NCI-H1048 (cell line): ENCODE data around the gene MEGF10.
"Not testable (repeated sequence)": the region's sequence is repeated elsewhere in the genome, so short reads cannot be mapped to it uniquely, and the experiment has no call there.

Experiments used
- DNase-seq: peaks from one replicate; lab custom pipeline; 2025; lab: John Stamatoyannopoulos, UW

The MEGF10 gene

DNA sequence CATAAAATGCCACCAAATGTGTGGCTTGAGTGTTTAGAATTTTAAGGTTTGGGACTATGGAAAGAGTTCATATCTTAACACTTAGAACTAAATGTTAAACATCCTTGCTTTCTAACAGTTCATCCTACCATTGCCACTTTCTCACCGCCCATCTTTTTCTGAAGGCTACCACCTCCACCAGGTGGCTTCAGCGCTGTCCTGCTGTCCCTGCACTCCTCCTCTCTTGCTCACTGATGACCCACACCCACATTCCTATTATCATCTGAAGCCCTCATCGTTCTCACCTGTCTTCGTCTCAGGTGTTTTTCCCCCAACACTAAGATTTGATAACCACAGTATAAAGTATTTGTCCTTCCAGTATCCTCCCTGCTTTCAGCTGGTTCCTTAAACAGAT is 7.4 kb downstream of the MEGF10 start:
- DNase-seq, result no peak

- DNase-seq, result no peak
Observed at GRCh38 chr5:127298656-127299055, 8.1 kb downstream of the MEGF10 start.

GRCh38 chr5:127299678-127300077 is 9.1 kb downstream of the MEGF10 start:
- DNase-seq, result no peak

DNA sequence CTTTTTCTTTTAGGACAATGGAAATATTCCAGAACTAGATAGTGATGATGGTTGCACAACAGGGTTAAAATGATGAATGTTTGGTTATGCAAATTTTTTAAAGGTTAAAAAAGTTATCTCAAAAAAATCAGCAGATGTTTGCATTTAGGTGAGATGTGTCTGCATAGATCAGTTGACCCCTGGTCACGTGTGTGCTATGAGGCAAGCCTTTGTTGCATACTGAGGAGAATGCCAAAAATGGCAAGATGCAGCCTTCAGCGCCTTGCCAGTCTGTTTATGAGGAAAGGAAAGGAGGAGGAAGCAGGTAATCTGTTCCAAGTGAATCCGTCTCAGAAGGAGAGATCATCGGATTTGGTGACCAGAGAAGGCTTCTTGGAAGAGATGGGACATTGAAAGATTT is 11.9 kb downstream of the MEGF10 start:
- DNase-seq, result no peak

DNA sequence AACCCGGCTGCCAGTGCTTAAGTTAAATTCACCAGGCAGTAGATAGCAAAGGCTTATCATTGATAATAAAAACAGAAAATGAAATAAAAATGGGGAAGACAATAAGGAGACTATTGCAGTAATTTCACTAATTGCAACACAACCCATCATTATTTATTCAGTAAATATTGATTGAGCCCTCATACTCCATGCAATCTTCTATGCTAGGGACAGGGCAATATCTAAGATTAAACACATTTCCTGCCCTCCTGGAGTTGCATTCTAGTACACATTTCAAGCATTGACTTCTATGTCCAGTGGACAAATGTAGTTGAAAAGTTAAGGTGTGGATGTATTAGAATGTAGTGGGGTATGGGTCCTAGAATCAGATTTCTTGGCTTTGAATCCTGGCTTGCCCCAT is 12.8 kb downstream of the MEGF10 start:
- no peak for DNase-seq

DNA sequence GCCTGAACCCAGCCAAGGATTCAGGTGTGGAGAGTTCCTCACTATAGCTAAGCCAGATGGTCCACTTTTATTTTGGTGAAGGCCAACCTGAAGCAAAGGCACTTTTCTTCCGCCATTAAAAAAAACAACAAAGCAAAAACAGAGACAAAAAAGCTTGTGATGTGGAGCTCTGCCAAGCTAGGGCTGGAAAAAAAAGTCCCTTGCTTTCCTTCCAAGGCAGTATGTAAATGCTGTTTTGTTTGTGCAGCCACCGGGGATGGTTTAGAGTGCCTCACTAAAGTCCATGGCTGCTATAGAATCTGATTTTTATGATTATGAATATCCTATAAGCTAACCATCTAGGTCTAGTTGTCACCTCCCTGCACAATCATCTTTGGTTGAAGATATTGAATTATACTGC is 14.9 kb downstream of the MEGF10 start:
- no peak for DNase-seq

DNA sequence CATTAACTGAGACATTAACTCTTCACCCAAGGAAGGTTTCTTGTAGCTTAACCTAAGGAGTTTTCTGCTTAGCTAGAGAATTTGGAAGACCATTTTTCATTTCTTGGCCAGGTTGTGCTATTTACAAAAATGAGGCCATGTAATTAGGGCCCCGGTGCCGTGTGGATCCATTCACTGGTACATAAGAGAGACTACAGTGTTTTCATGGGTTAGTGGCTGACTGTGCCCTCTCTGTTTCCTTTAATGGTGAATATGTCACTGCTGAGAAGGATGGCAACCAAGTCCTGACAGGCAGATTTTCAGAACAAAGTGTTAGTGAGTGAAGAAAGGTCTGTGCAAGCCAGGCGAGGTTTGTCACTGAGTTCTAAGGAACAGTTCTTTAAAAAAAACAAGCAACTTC is 15.4 kb downstream of the MEGF10 start:
- DNase-seq, result no peak

DNA sequence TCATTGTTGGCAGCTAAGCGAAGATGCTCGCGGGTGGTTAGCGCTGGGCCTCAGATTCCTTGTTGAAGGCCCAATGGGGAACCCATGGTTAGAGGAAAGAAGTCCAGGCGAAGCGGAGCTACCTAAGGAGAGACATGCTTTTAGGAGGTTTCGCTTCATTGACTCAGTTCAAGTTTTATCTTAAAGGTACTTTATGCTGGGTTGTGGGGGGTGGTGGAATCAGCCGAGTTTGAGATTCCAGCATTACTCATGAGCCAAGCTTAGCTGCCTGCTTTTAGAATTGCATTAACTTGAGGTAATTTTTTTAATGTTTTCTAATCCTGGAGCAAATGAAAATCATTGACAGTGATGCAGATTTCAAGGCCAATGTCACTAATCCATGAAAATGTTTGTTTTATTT is 16.1 kb downstream of the MEGF10 start:
- no peak for DNase-seq

DNA sequence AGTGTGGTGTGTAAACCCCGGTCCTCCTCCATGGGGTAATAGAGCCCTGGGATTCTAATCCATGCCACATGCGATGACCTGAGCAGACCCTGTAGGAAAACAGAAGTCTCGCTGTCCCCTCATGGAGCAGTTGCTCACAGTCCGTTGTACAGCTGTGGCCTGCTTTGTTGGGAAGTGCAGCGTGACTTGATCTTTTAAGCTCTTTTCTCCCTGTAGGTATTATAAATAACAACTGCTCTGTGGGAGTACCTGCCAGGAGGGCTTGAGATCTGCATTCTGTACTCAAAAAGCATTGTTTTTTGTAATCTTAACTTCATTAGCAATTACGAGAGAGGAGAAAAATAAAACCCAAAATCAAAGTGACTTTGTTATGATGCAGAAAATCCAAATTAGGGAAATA is 17.3 kb downstream of the MEGF10 start:
- no peak for DNase-seq

GRCh38 chr5:127308325-127308724 is 17.7 kb downstream of the MEGF10 start:
- not testable (repeated sequence) for DNase-seq

DNA sequence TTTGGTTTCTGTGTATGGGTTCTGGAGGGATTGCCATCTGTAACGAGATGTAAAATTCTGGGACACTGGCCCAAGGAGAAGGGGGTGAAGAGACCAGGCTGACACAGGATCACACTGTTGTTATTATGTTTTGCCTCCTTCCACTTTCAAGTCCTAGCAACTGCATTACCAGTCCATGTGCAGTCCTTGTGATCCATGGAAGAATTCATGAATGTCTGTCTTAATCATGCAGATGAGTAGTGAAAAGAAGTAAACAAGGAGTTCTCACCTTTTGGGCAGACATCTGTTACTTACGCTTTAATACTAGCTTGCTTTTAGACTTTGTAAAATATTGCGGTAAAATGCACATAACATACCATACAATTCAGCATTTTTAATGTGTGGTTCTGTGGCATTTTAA is 18.3 kb downstream of the MEGF10 start:
- DNase-seq, result no peak

GRCh38 chr5:127311349-127311748 is 20.8 kb downstream of the MEGF10 start:
- no peak for DNase-seq

DNA sequence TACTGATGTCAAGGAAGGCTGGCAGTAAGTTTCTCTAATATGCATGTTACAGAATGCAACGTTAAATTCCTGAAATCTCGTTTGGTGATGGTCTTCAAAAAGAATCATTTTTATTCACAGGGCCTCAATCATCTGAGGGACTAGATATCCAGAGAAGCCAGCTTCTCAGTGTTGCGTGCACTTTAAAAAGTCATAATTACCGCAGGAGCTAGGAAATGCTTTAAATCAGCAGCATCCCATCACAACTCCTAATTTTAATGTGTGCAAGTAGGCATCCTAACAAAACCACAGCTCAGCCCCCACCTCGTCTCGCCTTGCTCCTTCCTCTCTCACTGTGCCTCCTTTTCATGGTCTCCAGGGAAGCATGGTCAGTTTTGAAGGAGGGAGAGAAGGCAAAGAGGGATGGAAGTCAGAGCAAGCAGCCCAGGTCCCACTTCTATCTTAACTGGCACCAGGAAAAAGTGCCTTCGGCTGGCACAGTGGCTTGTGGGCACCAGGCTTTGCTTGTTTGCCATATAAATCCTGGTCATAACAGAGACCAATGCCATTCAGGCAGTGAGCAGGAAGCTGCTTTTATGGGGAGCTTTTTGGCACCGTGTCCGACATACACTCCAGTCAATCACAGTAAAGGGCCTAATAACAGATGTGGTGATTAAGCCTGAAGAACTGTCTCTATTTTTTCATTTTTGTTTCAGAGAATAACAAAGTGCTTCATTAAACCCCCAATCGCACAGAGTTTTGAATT is 21.4 kb downstream of the MEGF10 start:
- no peak for DNase-seq

DNA sequence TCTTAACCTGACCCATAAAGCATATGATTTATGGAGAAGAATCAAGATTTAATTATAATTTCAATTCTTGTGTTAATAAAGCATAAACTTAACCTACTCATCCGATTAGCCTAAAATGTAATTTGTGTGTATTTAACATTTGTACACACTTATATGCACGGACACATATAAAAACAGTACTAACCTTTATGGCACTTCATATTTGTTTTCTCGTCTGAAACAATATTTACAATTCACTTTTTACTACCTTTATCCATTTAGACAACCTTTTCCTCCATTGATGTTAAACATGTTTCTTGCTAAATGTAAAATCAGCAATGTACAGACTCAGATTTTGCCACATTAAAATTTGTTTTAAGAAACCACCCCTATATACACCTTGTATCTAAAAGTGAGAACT is 22.8 kb downstream of the MEGF10 start:
- DNase-seq, result no peak

- peak; percentile 3 for DNase-seq
Observed at GRCh38 chr5:127313847-127314473, 23.4 kb downstream of the MEGF10 start.

DNA sequence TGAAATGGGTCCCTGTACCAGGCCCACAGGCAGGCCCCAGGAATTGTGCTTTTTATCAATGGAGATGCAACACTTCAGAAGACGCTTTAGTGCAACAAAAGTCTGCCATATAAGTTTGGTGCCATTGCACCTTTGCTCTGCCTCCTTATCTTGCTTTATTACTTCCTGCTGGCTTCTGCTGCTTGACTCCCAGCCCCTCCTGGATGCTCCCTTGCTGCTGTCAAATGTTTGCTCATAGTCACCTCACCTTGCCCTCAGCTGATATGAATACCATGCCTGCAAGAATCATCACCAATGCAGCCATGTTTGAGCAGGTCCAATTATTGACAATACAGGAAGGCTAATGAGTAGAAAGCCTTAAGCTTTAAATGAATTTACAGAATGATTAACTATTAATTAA is 25.4 kb downstream of the MEGF10 start:
- DNase-seq, result no peak

DNA sequence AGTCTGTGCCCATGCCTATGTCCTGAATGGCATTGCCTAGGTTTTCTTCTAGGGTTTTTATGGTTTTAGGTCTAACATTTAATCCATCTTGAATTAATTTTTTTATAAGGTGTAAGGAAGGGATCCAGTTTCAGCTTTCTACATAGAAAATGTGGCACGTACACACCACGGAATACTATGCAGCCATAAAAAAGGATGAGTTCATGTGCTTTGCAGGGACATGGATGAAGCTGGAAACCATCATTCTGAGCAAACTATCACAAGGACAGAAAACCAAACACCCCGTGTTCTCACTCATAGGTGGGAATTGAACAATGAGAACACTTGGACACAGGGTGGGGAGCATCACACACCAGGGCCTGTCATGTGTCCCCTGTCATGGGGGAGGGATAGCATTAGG is 26.8 kb downstream of the MEGF10 start:
- not testable (repeated sequence) for DNase-seq

- DNase-seq, result peak; percentile 27
Observed at GRCh38 chr5:127320032-127320965, 29.7 kb downstream of the MEGF10 start.

GRCh38 chr5:127321465-127321864 is 30.9 kb downstream of the MEGF10 start:
- no peak for DNase-seq

DNA sequence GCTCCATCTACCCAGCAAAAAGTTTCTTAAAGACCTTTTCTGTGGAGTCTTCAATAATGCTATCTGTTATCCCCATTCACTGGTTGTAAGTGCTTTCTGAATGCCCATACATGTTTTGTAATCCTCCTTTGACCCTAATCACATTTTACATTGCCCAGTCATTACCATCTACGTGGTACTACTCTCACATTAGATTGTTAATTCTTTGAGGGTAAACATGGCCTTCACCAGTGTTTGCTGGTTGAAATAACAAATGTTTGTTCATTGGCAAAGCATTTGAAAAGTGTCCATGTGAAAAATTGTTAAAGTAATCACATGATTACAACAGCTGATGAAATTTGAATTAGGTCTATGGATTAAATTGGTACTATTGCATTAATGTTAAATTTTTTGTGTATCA is 31.8 kb downstream of the MEGF10 start:
- DNase-seq, result no peak

DNA sequence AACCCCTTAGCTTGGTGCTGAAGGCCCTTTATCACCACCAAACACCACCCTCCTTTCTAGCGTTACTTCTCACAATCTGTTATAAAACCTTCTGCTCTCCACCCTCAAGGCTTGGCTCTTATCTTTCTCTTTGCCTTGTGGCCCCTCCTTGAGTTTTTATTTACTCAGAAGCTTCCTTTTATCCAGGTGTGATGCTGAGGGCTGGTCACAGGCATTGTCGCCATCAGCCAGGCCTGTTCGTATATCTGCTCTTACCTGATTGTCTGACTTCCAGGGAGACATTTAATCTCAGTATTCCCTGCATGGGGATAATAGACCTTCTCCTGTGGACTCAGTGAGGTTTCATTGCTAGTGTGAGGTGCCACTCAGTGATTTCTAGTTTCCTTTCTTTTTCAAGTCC is 34.2 kb downstream of the MEGF10 start:
- DNase-seq, result no peak

- DNase-seq, result no peak
Observed at GRCh38 chr5:127326431-127326830, 35.8 kb downstream of the MEGF10 start.
